ENCODE data around the gene GLIS2.

GLIS2 gene

DNA sequence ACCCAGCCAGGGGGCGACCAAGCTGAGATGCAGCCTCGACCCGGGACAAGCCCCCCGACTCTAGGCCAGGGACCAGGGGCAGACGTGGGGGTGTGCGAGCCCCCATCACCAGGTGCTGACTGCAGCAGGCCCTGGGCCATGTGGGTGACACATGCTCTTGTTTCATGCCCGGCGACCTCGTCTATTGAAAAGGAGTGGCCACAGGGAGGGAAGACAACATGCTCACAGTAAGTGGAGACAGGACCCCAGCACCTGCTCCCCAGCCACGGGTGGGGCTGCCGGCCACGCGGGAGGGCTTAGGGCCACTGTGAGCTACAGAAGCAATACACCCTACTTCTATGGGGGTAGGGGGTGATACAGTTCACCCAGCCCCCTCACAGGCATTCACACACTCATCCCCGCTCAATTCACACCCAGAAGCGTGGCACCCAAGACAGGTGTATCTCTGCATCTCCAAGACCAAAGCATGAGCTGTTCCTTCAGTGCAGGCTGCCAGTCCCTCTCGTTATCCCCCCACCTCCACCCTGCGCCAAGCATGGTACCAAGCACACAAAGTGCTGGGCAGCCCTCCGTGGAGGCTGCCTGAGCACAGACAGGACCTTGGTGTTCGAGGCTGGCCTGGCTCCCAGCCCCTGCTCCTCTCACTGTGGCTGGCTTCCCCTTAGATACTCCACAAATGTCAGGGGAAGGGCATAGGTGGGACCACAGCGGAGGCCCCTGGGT is 69.4 kb downstream of the GLIS2 start:
- H3K9me3 ChIP-seq, result no peaks in the 10 kb centered on the region
- peaks cover 89% of the 10 kb centered on the region for H4K20me1 ChIP-seq
- peaks cover 88% of the 10 kb centered on the region for H3K36me3 ChIP-seq
- no peaks in the 10 kb centered on the region for H3K27me3 ChIP-seq
- H3K9ac ChIP-seq, result peak overlapping the region; percentile 54
- H3K4me2 ChIP-seq, result peak overlapping the region; percentile 77
- peak overlapping the region; percentile 23; the same call in 1 of the 2 replicates for H3K27ac ChIP-seq
- no peak overlapping the region for H3K4me3 ChIP-seq
- peaks cover 61% of the 10 kb centered on the region for H3K4me1 ChIP-seq
- no peak for TF ChIP-seq Cebpa-rat (IDR thresholded peaks at IDR 0.05)

GRCh38 chr16:4385789-4386450 is 70.1 kb downstream of the GLIS2 start:
- TF ChIP-seq Cebpa-rat (IDR thresholded peaks at IDR 0.05), result no peak
- Histone ChIP-seq H3K27ac (peak overlapping the region; percentile 23; the same call in 1 of the 2 replicates), H4K20me1 (peaks cover 89% of the 10 kb centered on the region), H3K4me3 (no peak overlapping the region), H3K36me3 (peaks cover 88% of the 10 kb centered on the region), H3K27me3 (no peaks in the 10 kb centered on the region), H3K9me3 (no peaks in the 10 kb centered on the region), H3K4me1 (peaks cover 66% of the 10 kb centered on the region), H3K9ac (no peak overlapping the region), H3K4me2 (peak overlapping the region; percentile 77)

DNA sequence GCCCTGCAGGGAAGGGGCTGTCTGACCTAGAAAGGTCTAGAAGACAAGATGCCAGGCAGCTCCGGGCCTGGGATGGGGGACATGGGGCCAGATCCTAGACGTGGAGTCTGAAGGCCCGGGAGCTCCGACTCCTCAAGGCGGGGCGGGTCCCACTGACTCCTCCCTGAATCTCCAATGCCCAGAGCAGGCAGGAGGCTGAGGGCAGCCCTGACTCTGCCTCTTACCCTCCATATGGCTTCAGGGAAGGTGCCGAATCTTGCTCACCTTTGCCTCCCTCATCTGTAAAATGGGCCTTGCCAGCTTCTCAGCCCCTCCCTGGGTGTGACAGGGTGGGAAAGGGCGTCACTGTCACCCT is 70.6 kb downstream of the GLIS2 start:
- Histone ChIP-seq H3K4me1 (peaks cover 71% of the 10 kb centered on the region), H3K4me2 (no peak overlapping the region; the same call in 1 of the 2 replicates), H3K4me3 (no peak overlapping the region), H3K9ac (no peak overlapping the region), H3K27ac (no peak overlapping the region), H3K9me3 (no peaks in the 10 kb centered on the region), H3K36me3 (peaks cover 86% of the 10 kb centered on the region), H3K27me3 (no peaks in the 10 kb centered on the region), H4K20me1 (peaks cover 89% of the 10 kb centered on the region)
- no peak for TF ChIP-seq Cebpa-rat (IDR thresholded peaks at IDR 0.05)

GRCh38 chr16:4386951-4387565 is 71.2 kb downstream of the GLIS2 start:
- Histone ChIP-seq H3K9ac (no peak overlapping the region), H4K20me1 (peaks cover 89% of the 10 kb centered on the region), H3K27ac (no peak overlapping the region), H3K9me3 (no peaks in the 10 kb centered on the region), H3K36me3 (peaks cover 84% of the 10 kb centered on the region), H3K4me1 (peaks cover 77% of the 10 kb centered on the region), H3K4me3 (no peak overlapping the region), H3K4me2 (no peak overlapping the region), H3K27me3 (no peaks in the 10 kb centered on the region)
- no peak for TF ChIP-seq Cebpa-rat (IDR thresholded peaks at IDR 0.05)

DNA sequence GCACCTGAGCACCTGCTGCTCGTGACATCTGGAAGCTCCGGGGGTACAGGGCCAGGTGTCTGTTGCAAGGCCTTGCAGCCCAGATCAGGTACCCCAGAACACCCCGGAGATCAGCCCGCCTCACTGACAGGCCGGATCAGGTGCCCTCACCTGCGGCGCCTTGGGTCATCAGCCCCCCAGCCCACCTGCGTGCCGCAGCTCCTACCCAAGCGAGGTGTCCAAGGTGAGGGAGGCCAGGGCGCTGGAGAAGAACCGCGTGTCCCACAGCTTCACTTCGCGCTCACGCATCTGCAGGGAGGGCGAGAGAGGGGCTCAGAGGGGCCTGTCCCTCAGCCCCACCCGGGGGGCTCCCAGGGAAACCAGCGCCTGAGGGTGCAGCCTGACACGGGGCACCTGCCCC is 71.9 kb downstream of the GLIS2 start:
- H3K4me3 ChIP-seq, result no peak overlapping the region
- H3K36me3 ChIP-seq, result peaks cover 82% of the 10 kb centered on the region
- H3K4me1 ChIP-seq, result peaks cover 81% of the 10 kb centered on the region
- H3K4me2 ChIP-seq, result no peak overlapping the region
- TF ChIP-seq Cebpa-rat (IDR thresholded peaks at IDR 0.05), result no peak
- H3K9me3 ChIP-seq, result no peaks in the 10 kb centered on the region
- no peaks in the 10 kb centered on the region for H3K27me3 ChIP-seq
- H4K20me1 ChIP-seq, result peaks cover 89% of the 10 kb centered on the region
- H3K27ac ChIP-seq, result no peak overlapping the region
- no peak overlapping the region for H3K9ac ChIP-seq

DNA sequence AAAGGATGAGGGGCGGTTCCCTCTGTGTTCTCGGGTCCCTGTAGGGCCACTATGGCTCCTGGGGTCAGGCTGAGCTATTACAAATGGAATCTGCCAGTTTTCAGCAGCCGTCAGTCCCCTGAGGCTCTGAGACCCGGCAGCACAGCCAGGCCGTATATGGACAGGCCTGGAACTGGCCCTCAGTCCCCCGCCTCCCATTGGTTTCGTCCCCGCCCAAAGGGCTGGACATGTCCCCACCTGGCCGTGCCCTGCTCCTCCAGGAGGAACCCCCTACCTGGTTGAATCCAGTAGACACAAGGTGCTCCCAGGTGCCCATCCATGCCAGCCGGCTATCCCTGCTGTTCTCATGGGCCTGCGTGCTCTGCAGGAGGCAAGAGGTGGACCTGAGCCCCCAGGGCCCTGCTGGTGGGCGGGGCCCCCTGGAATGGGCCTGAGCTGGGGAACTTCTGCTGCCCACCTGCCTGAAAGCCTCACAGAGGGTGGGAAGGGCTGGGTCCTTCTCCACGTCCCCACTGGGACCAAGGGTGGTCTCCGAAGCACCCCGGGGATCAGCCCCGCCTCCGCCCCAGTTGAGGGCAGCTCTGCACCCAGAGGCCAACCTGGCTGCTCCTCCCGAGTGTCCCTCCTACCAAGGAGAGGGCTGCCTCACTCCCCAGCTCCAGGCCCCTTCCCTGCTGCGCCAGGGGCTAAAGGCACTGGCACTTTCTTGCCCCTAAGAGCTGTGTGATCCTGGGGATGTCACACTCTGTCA is 72.6 kb downstream of the GLIS2 start:
- TF ChIP-seq Cebpa-rat (IDR thresholded peaks at IDR 0.05), result no peak
- peaks cover 89% of the 10 kb centered on the region for H4K20me1 ChIP-seq
- no peak overlapping the region for H3K4me2 ChIP-seq
- H3K9me3 ChIP-seq, result no peaks in the 10 kb centered on the region
- H3K9ac ChIP-seq, result no peak overlapping the region
- H3K4me1 ChIP-seq, result peaks cover 81% of the 10 kb centered on the region
- H3K27me3 ChIP-seq, result no peaks in the 10 kb centered on the region
- H3K4me3 ChIP-seq, result no peak overlapping the region
- peak overlapping the region; percentile 66; the same call in 1 of the 2 replicates for H3K27ac ChIP-seq
- peaks cover 84% of the 10 kb centered on the region for H3K36me3 ChIP-seq

Measured in BLaER1 (cell line).